ENCODE data around the gene OR51V1.
"Not testable (repeated sequence)": the region's sequence is repeated elsewhere in the genome, so short reads cannot be mapped to it uniquely, and the experiment has no call there.

The OR51V1 gene

DNA sequence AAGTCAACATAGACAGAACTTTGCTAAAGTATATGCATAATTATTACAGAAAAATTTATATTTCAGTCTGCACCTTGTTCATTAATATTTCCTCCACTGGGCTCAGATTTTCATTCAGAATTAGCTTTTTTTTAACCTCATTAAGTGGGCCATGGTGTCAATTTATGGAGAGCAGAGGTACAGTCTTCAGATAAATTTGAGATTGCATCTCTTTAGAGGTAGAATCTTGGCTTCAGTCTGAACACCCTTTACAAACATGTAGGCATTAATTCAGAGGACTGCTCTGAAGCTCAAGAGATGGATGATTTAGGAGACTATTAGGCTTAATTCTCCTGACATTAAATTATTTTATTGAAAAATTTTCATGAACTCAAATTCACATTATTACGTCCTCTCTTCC is 29.8 kb upstream of the OR51V1 start:
- DNase-seq (ENCODE audit: low read depth), result no peak

- DNase-seq (ENCODE audit: low read depth), result no peak
These were observed 29.3 kb upstream of the OR51V1 start for GRCh38 chr11:5229796-5230195.

DNA sequence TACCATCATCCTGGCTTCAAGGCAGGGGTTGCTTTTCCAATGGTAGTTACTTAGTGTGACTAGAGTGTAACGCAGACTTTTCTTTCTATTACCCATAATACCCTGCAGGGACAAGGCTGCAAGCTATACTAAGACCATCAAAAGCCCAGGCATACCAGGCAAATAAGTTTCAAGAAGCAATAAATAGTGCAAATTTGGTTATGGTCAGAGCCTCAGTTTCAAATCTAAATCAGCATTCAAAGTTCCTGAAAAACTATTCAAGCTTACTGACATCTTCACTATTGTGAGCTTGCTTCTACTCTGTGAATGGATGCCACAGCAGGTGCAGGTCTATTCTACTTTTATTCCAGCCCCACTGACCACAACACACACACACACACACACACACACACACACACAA is 28.9 kb upstream of the OR51V1 start:
- no peak for DNase-seq (ENCODE audit: low read depth)

DNA sequence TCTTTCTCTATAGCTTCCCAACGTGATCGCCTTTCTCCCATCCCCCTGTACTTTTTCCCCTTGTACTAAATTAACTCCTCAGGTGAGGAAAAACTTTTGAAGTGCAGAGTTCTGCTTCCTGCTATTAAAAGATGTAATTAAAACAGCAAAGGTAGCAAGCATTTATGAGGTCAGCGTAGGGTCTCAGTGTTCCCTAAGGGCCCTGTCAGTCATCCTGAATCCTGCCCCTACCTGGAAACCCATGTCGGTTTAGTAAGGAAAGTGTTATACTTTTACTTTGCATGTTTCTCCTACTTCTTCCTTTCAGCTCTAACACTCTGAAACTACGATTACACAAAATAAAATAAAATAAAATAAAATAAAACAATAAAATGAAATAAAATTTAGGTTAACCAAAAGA is 27.6 kb upstream of the OR51V1 start:
- DNase-seq (ENCODE audit: low read depth), result no peak

DNA sequence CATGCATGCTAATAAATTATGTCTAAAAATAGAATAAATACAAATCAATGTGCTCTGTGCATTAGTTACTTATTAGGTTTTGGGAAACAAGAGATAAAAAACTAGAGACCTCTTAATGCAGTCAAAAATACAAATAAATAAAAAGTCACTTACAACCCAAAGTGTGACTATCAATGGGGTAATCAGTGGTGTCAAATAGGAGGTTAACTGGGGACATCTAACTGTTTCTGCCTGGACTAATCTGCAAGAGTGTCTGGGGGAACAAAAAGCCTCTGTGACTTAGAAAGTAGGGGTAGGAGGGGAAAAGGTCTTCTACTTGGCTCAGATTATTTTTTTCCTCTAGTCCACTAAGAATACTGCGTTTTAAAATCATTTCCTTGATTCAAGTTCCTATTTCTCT is 27.2 kb upstream of the OR51V1 start:
- no peak for DNase-seq (ENCODE audit: low read depth)

DNA sequence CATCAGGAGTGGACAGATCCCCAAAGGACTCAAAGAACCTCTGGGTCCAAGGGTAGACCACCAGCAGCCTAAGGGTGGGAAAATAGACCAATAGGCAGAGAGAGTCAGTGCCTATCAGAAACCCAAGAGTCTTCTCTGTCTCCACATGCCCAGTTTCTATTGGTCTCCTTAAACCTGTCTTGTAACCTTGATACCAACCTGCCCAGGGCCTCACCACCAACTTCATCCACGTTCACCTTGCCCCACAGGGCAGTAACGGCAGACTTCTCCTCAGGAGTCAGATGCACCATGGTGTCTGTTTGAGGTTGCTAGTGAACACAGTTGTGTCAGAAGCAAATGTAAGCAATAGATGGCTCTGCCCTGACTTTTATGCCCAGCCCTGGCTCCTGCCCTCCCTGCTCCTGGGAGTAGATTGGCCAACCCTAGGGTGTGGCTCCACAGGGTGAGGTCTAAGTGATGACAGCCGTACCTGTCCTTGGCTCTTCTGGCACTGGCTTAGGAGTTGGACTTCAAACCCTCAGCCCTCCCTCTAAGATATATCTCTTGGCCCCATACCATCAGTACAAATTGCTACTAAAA is 26.3 kb upstream of the OR51V1 start, which contains the start of gene HBB:
TSS of gene HBB (minus strand) at position 340 of the 579 bp plus-strand sequence. CDS start at position 290, 50 bp downstream.
- DNase-seq (ENCODE audit: low read depth), result no peak

DNA sequence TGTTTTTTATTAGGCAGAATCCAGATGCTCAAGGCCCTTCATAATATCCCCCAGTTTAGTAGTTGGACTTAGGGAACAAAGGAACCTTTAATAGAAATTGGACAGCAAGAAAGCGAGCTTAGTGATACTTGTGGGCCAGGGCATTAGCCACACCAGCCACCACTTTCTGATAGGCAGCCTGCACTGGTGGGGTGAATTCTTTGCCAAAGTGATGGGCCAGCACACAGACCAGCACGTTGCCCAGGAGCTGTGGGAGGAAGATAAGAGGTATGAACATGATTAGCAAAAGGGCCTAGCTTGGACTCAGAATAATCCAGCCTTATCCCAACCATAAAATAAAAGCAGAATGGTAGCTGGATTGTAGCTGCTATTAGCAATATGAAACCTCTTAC is 25.0 kb upstream of the OR51V1 start:
- no peak for DNase-seq (ENCODE audit: low read depth)

- no peak for DNase-seq (ENCODE audit: low read depth)
These were observed 24.3 kb upstream of the OR51V1 start for GRCh38 chr11:5224538-5225479.

GRCh38 chr11:5223686-5224085 is 23.2 kb upstream of the OR51V1 start:
- DNase-seq (ENCODE audit: low read depth), result no peak

GRCh38 chr11:5223146-5223545 is 22.7 kb upstream of the OR51V1 start:
- no peak for DNase-seq (ENCODE audit: low read depth)

- no peak for DNase-seq (ENCODE audit: low read depth)
These were observed 9.9 kb upstream of the OR51V1 start for GRCh38 chr11:5210376-5210885.

DNA sequence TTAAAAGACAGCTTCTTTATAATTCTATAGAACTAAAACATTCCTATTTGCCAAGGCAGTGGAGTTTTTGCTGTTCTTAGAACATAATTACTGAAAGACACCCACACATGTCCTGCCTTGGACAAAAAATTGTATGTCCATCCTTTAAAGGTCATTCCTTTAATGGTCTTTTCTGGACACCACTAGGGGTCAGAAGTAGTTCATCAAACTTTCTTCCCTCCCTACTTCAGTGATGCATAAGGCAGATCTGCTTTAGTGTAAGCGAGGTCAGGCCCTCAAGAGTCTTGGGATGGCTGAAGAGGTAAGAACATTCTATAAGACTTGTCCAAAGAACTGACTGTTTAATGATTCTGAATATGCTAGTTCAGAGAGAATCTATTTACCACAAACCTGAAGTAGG is 4.3 kb upstream of the OR51V1 start:
- no peak for DNase-seq (ENCODE audit: low read depth)

DNA sequence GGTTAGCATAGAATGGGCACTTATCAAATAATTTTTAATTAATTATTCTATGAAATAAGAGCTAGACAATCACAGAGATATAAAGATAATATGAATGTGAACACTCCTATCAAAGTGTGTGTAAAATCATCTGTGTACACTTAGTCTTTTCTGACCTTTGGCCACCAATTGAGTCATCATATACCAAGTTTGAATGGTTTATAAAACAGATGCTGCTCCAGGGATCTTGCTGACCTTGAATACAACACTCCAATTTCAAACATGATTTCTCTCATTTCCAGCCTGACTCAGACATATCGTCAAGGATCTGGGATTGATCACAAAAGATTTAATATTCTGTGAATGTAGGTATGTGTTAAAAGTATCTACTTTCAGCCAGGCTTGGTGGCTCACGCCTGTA is 2.9 kb upstream of the OR51V1 start:
- no peak for DNase-seq (ENCODE audit: low read depth)

GRCh38 chr11:5198285-5198684 is 2.2 kb downstream of the OR51V1 start:
- no peak for DNase-seq (ENCODE audit: low read depth)

GRCh38 chr11:5197536-5197935 is 2.9 kb downstream of the OR51V1 start:
- DNase-seq (ENCODE audit: low read depth), result no peak

DNA sequence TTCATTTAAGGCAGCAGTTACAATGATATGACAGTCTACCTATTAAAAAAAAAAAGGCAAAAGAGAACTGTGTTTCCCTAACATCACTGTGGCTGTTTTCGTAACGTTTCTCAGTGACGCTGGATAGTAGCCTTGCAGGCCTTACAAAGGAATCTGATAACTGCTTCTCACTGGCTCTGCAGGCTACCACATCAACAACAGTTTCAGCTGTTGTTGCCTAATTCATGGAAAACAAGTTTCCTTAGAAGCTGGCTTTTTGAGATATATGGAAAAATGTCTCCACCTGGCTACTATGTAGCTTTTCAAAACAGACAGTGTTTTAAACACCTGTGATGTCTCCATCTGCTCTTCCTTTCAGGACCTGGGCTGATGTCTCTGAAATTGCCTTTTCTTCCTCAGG is 3.8 kb downstream of the OR51V1 start:
- DNase-seq (ENCODE audit: low read depth), result no peak

GRCh38 chr11:5196067-5196466 is 4.4 kb downstream of the OR51V1 start:
- DNase-seq (ENCODE audit: low read depth), result no peak

- DNase-seq (ENCODE audit: low read depth), result no peak
These were observed 7.7 kb downstream of the OR51V1 start for GRCh38 chr11:5192738-5193137.

- DNase-seq (ENCODE audit: low read depth), result no peak
These were observed 12.3 kb downstream of the OR51V1 start for GRCh38 chr11:5188201-5188600.

DNA sequence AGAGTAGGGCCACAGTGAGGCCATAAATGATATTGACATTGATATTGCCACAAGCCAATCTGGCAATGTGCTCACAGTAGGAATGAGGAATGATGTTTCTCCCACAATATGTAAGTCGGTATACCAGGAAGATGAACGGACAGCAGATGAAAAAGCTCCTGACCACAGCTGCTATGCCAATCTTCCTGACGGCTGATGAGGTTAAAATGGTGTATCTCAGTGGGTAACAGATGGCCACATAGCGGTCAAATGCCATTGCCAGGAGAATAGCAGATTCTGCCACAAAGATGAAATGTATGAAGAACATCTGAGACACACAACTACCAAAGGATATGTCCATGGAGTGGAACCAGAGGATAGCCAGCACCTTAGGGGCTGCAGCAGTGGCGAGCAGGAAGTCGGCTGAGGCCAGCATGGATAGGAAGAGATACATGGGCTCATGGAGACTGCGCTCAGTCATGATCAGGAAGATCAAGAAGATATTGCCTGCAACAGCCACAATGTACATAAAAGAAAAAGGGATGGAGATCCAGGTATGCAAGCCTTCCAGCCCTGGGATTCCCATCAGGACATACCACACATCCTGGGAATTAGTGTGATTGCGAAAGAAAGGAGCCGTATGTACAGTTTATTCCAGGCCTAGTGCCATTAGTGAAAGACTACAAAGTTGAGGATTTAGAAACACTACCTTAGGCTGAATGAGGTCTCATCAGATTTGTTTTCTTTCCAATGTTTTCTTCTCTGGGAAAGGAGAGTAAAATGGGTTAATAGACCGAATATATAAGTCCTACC is 22.2 kb downstream of the OR51V1 start:
- no peak for DNase-seq (ENCODE audit: low read depth)

DNA sequence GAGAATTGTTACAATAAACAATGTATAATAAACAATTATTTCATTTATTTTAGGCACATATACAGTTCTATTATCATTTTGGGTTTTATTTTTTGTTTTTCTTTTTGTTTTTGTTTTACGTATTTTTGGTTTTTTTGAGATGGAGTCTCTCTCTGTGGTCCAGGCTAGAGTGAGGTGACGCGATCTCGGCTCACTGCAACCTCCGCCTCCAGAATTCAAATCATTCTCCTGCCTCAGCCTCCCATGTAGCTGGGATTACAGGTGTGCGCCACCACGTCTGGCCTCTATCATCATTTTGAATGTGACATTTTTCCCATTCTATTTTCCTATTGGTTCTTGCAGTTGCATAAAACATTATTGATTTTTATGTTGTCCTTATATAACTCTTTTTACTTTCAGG is 25.5 kb downstream of the OR51V1 start:
- no peak for DNase-seq (ENCODE audit: low read depth)

DNA sequence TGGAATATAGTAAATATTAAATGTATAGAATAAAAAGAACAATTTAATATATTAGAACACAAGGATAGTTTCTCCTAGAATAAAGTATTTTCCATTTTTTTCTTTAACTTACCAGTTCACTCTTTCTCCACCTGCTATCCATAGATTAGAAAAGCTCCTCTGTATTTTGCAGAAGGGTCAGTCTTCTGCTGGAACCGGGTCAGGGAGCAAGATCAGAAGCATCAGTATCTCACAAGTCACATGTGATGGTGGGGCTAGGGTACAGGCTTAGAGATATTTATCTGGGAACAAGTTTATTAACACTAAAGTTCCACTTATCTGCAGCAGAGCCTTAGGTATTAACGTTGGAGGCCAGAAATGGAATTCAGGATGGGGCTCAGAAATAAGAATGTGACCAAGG is 28.6 kb downstream of the OR51V1 start:
- DNase-seq (ENCODE audit: low read depth), result no peak

GRCh38 chr11:5165898-5166297 is 34.6 kb downstream of the OR51V1 start:
- not testable (repeated sequence) for DNase-seq (ENCODE audit: low read depth)
